Fibroblast of the conjunctiva (primary cell): ENCODE measurements around the gene NBPF4.
"Not testable (repeated sequence)": the region's sequence is repeated elsewhere in the genome, so short reads cannot be mapped to it uniquely, and the experiment has no call there.

Experiments
- DNase-seq: peaks from one replicate; pipeline ENCODE4 v3.0.0-alpha.2; 2010; ENCODE audit warnings: low read depth

NBPF4 gene, protein sequence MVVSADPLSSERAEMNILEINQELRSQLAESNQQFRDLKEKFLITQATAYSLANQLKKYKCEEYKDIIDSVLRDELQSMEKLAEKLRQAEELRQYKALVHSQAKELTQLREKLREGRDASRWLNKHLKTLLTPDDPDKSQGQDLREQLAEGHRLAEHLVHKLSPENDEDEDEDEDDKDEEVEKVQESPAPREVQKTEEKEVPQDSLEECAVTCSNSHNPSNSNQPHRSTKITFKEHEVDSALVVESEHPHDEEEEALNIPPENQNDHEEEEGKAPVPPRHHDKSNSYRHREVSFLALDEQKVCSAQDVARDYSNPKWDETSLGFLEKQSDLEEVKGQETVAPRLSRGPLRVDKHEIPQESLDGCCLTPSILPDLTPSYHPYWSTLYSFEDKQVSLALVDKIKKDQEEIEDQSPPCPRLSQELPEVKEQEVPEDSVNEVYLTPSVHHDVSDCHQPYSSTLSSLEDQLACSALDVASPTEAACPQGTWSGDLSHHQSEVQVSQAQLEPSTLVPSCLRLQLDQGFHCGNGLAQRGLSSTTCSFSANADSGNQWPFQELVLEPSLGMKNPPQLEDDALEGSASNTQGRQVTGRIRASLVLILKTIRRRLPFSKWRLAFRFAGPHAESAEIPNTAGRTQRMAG

DNA sequence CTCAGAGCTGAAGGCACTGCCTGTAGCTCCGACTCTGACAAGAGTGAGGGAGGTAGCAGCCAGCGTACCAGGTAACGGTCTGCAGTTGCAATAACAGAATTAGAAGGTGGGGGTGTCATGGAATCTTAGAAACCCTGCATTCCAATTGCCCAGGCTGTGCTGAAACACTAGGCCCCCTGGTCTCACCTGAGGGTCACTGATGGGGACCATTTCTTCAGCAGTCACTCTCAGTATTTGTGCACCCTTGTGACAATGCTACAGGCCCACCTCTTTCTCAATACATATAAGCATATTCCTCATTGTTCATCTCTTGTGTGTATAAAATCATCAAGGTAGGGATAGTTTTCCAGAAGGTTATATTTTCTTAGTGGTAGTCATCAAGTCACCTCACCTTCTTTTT, at the start of gene NBPF4:
Gene NBPF4, minus strand, starts transcription at position 101 of the 400 bp plus-strand sequence. CDS start 315 bp downstream, outside the sequence.
- DNase-seq = not testable (repeated sequence)

DNA sequence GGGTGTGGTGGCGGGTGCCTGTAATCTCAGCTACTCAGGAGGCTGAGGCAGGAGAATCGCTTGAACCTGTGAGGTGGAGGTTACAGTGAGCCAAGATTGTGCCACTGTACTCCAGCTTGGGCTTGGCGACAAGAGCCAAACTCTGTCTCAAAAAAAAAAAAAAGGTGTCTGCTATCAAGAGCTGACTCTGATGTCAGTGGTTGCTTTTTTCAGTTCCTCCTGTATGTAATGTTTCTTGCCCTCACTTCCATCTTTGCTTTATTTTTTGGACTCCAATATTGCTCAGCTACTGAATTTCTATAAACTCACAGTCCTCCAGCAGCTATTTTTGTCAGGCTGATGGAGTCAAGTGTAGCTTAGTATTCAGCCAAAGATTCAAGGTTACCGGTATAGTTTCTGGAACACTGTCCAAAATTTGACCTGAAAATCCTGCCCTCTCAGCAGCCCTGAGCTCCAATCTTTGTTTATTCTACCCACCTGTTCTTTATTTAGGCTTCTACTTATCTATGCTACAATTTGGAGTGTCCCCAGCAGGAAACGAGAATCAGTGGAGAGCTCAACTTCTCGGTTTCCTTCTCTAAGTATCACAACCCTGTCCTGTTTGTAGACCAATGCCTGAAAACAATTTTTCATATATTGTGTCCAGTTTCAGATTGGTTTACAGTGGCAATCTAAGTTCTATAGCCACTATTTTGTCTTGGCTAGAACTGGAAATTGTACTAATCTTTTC, 38.8 kb upstream of the NBPF4 start:
- not testable (repeated sequence) for DNase-seq

DNA sequence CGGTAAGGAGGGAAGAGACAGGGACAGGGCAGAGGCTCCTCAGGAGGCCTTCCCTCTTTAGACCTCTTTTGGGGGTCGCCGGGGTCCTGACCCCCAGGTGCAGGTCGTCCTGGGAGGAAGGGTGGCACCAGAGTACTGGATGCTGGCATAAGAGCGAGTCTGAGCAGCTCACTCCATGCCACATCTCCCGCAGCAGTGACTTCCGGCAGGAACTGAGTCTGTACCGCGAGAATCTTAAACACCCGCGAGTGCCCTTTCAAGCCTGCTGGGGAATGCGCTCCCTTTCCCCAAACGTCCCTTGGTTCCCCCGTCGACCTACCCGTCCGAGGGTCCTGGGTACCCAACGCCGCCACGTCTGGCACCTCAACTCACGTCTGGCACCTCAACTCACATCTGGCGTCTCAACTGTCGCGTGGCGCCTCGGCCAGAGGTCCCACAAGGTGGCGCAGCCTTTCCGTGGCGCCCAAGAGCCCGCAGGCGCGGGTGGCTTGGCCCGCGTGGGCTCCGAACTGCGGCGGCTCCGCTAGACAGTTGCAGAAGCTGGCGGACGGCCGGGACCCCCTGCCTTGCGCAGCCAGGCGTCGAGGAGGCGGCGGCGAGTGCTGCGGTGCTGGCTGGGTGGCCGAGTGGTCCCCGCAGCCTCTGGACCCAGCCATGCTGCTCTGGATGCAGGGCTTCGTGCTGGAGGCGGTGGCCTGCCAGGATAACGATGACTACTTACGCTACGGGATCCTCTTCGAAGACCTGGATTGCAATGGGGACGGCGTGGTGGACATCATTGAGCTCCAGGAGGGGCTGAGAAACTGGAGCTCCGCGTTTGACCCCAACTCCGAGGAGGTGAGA, 28.8 kb upstream of the NBPF4 start:
- DNase-seq = not testable (repeated sequence)

DNA sequence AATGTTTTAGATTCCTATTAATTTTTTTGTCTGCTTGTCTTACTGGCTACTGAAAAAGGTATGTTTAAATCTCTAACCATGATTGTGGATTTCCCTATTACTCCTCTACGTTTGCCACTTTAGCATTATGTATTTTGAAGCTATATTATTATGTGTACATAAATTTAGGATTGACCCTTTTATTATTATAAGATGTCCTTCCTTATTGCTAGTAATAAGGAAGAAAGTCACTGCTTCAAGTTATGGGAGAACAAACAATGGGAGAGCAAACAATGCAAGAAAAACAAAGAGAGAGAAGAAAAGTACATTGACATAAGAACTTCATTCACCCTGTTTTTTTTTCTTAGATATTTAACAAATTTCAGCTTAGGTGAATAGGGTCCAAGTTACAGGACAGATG, 23.2 kb upstream of the NBPF4 start:
- not testable (repeated sequence) for DNase-seq

DNA sequence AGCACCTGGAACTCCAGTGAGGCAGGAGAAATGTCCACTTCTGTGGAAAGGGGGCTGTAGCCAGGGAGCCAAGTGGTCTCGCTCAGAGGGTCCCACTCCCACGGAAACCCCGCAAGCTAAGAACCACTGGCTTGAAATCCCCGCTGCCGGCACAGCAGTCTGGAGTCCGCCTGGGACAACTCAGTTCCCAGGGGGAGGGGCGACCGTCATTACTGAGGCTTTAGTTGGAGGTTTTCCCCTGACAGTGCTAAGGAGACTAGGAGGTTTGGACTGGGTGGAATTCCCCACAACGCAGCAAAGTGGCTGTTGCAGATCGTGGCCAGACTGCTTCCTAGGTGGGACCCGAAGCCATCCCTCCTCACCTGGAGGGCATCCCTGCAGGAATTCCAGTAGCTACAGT, 18.1 kb upstream of the NBPF4 start:
- DNase-seq = not testable (repeated sequence)

DNA sequence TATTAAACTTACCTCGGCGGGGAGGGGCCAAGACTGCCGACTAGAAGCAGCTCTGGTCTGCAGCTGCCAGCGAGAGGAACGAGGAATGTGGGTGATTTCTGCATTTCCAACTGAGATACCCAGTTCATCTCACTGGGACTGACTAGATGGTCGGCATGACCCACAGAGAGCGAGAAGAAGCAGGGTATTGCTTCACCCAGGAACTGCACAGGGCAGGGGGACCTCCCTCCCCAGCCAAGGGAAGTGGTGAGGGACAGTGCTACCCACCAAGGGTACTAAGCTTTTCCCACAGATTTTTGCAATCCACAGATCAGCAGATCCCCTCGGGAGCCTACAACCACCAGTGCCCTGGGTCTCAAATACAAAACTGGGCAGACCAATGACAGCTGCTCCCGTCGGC, 17.6 kb upstream of the NBPF4 start:
- DNase-seq = not testable (repeated sequence)

DNA sequence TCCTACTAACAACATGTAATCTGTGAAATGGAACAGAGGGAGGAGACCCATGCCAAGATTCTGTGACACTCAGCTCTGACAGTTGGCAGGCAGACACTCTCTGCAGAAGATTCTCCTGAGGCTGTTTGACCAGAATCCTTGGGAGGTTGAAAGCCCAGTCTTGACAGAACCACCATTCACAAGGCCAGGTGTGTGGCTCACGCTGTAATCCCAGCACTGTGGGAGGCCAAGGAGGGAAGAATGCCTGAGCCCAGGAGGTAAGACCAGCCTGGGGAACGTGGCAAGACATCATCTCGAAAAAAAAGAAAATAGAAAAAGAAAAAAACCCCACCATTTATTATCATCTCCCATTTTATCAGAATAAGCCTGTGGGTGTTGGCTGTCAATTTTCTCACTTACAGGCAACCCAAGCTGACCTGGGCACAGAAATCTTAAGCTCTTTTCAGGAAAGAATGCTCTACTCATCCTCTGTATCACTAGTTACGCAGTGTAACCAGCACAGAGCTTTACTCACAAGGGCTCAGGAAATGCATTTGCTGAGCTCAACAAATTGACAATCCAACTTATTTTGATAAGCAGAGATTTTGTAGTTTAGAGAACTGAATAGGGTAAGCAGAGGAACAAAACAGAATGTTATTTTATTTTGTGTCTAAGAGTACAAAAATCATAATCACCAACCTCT, 16.8 kb upstream of the NBPF4 start:
- DNase-seq = not testable (repeated sequence)

DNA sequence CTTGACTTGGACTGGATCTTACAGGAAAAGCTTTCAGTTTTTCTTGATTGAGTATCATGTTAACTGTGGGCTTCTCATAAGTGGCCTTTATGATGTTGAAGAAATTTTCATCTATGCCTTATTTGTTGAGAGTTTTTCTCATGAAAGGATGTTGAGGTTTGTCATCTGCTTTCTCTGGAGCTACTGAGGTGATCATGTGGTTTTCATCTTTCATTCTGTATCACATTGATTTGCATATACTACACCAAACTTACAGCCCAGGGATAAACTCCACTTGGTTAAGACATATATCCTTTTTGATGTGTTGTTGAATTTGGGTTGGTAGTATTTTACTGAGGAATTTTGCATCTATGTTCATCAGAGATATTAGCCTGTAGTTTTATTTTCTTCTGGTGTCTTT, 11.6 kb upstream of the NBPF4 start:
- not testable (repeated sequence) for DNase-seq

DNA sequence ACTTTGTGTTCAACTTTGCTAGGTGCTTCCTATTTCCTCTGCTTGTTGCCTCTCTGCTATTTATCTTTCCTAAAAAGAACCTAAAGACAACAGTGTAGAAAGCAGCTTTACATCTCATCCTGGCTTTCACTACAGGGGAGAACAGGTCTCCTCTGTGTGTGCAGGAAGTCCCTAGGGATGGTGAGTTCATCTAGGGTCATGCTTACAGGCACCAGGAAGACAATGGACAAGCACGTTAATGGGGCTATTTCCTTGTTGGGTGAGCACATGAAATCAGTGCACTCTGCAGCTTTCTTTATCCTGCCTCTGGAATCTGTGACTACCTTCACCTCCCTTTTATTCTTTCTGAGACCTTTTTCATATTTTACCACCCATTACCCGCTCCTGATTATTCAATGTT, 4.5 kb downstream of the NBPF4 start:
- not testable (repeated sequence) for DNase-seq

DNA sequence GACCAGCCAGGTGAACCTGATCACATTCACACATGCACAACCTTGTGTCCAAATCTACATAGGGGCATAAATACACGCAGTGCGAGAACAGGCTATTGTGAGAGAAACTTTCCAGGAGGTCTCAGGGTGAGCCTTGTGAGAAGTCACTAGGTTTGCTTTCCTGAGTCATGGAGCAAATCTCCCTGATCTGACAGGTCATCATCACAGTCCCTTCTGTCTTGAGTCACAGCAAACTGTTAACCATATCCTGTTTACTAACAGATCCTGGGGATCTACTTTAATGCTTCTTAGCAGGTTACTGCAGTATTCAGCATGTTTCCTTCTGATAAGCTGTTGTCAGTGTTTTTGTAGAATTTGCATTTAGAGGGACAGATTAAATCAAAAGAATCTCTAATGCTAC, 8.6 kb downstream of the NBPF4 start:
- DNase-seq = not testable (repeated sequence)

DNA sequence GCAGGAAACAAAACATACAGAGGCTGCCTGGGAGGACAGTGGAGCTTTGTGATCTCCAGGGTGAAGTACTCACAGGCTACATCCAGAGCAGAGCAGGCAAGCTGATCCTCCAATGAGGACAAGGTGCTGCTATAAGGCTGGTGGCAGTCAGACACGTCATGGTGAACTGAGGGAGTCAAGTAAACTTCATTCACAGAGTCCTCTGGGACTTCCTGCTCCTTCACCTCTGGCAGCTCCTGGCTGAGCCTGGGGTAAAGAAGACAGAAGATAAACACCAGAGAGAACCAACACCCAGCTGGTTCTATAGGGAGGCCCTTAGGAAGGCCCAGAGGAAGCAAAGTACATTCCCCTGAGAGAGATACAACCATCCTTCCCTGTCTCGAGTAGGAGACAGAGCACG, 11.7 kb downstream of the NBPF4 start:
- DNase-seq = not testable (repeated sequence)

DNA sequence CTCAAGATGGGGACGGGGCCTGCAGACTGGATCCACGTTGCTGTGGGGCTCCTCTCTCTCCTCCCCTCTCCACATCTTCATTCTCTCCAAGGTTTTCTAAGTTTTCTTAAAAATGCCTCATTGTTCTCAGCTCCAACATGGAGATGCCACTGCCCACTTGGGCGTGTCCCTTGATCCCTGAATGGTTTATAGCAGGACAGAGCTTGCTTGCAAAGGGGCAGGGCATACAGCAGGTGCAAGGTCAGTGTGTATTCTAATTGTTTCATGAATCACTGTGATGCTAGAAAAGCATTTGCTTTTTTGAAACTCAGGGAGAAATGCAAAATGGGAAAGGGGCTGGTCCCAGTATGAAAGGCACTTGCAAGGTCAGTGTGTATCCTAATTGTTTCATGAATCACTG, 13.9 kb downstream of the NBPF4 start:
- DNase-seq = not testable (repeated sequence)

DNA sequence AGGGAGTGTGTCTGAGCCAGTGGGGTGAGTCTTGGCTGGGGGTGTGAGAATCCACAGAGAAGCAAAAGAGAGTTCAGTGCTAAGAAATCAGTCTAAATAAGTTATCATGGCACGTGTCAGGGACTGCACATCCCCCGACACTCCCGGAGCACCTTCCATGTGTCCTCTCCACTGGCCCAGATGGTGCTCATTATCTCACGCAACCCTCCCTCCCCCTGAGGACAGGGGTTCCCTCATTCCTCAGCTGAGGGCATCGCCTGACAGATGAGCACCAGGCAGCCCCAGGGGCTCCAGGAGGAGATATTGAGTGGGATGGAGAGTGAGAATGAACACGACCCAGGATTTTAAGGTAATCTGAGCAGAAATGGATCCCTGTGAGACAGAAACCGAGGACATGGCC, 16.1 kb downstream of the NBPF4 start:
- not testable (repeated sequence) for DNase-seq

DNA sequence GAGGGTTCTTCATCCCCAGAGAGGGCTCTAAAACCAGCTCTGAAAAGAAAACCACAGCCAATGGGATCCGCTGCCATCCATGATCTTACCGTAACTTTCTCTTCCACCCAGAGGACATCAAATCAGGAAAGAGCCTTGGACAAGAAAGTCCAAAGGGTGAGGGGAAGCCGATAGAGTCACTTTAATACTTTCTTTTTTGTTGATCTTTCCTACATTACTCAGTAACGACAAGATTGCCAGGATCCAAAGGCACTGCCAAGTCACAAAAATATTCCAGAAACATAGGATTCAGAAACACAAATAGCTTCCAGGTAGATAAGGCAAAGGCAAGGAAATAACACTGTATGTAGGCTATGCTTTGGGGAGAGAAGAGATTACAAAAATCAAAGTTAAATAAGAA, 17.0 kb downstream of the NBPF4 start:
- not testable (repeated sequence) for DNase-seq

DNA sequence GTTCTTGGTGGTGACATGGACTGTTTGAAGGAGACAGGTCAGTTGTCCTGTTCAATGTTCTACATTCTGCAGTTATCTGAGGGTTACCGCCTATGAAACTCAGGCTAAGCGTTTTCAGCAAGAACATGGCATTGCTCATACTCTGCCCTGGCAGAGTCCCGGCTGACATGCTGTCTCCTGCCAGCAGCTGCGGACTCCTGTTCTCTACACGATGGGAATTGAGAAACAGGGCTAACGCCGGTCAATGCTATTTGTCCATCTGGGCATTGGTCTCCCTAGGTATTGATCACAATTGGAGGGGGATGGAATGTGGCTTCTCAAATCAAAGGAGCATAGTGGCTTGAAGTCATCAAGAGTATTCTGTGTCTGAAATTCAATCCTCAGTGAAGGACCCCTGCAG, 20.6 kb downstream of the NBPF4 start:
- DNase-seq = not testable (repeated sequence)

DNA sequence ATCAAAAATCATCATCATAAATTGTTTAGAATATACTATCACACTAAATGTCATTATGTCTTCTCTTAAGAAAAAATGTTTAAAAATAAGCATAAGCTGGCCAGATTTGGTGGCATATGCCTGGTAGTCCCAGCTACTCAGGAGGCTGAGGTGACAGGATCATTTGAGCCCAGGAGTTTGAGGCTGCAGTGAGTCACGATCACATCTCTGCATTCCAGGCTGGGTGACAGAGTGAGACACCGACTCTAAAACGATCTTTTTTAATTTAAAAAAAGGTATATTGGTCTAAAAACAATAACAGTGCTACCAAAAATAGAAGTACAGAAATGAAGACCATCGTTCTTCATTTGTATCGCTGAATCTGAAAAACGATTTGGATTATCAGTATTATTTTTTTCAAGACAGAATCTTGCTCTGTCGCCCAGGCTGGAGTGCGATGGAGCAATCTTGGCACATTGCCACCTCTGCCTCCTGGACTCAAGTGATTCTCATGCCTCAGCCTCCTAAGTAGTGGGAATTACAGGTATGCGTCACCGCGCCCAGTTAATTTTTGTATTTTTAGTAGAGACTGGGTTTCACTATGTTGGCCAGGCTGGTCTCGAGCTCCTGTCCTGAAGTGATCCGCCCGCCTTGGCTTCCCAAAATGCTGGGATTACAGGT, 26.2 kb downstream of the NBPF4 start:
- not testable (repeated sequence) for DNase-seq

DNA sequence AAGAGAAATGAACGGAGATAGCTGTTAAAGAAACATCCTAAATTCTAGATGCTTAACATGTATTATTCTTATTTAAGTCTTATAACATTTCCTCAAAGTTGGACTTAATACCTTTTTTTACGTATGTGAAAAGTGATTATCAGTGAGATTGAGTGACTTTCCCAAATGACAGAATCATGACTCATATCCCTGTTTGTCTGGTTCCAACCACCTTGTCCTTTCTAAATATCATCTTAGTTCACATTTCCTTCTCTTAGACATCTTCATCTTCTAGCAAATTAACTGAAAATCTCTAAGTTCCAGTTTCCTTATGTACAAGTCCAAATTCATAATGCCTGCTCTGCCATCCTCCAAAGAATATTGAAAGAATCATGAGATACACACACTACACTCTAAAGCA, 26.9 kb downstream of the NBPF4 start:
- not testable (repeated sequence) for DNase-seq

DNA sequence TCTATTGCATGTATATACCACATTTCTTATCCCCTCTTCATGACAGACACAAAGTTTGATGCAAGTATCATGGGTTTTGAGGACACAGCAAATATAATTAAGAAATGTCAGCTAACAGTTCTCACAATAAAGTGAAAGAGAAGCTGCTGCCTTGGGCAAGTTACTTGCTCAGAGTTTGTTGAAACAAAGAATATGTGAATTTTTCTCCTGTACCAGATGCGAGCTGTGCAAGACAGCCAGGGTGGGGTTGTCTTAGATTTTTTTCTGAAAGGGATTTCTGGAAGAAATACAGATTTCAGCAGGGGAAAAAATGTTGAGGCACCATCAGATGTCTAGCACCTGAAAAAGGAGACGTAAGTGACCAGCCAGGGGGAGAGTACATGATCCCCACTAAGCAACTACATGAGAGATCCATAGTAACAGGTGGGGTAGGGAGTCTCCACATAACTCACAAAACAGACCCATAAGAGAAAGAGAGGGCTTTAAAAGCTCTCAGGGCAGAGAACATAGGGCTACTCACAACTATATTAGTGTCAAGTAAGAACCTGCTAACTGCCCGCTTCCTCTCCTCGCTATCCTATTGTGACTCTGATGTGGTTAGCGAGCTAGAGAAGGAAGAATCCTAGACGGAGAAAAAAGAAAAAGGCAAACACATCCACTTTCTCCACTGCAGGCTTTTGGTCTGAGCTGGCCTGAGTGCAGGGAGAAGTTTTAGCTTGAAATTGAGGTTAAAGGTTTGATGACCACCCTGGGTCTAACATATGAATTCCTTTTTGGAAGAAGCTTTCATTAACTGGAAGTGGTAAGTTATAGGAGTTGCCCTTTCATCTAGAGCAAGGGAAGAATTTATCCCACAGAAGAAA, 27.6 kb downstream of the NBPF4 start:
- DNase-seq = not testable (repeated sequence)

DNA sequence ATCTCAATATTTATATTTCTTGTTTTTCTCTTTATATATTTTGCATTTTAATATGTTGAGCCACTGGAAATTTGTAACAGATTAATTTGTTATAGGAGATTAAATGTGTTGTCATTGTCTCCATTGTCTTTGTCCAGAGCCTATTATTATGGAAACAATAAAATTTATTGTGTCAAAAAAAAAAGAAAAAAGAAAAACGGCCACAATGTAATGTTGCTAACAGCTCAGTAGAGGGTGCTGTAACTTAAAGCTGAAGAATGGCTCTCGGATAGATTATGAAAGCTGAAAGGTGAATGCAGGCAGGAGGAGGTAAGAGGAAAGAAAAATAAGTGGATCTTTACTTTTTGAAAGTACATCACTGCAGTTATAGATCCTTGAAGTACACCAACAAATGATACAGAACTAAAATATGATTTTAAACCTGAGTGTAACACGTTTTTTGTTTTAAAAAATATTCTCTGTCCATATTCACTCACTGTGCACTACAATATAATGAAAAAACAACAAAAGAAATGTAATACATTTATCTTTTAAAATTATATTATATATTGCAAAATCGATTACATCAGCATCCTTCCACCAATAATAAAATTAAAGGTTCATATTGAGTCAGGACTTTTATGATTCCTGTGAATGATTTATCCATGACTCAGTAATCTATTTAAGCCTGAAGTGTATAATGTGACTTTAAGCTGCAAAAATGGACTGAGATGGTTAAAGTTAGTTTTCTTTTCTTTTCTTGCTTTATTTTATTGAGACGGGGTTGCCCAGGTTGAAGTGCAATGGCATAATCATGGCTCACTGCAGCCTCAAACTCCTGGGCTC, 29.0 kb downstream of the NBPF4 start:
- not testable (repeated sequence) for DNase-seq
